ENCODE data around the gene RARB. TPM values are rescaled to one million over a fixed set of nuclear protein-coding genes. Genes with fewer than 3 reads are reported as not detected.

The RARB gene
- total and polyA plus RNA-seq, 9 donors, result 3.5 to 13.4 (median 7.9) TPM

DNA sequence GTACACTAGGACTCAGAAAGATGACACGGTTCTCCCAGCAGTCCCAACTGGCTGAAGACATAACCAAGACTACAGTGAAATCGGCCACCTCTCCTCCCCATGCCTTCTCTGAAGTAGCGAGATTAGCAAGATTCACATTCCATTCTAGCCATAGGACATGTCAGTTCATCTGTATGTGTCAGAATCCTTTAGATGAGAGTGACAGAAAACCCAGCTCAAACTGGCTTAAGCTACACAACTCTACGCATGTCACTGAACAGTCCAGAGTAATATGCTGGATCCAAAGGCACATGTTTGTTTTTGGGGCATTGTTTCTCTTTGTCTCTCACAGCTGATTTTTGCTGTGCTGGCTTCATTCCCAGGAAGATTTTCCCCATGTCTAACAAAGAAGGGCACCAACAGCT, 75.8 kb downstream of the RARB start:
- H3K27me3 ChIP-seq, result no peaks in the 10 kb centered on the region
- H3K4me1 ChIP-seq (ENCODE audit: insufficient read depth), result no peaks in the 10 kb centered on the region
- 90 to 96% (median 94%) methylated on average over 4 of the region's 4 CpGs for WGBS, 3 donors
- no peak for TF ChIP-seq POLR2A (IDR thresholded peaks at IDR 0.05)
- TF ChIP-seq, protein P1, sequence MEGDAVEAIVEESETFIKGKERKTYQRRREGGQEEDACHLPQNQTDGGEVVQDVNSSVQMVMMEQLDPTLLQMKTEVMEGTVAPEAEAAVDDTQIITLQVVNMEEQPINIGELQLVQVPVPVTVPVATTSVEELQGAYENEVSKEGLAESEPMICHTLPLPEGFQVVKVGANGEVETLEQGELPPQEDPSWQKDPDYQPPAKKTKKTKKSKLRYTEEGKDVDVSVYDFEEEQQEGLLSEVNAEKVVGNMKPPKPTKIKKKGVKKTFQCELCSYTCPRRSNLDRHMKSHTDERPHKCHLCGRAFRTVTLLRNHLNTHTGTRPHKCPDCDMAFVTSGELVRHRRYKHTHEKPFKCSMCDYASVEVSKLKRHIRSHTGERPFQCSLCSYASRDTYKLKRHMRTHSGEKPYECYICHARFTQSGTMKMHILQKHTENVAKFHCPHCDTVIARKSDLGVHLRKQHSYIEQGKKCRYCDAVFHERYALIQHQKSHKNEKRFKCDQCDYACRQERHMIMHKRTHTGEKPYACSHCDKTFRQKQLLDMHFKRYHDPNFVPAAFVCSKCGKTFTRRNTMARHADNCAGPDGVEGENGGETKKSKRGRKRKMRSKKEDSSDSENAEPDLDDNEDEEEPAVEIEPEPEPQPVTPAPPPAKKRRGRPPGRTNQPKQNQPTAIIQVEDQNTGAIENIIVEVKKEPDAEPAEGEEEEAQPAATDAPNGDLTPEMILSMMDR (IDR thresholded peaks at IDR 0.05), result no peak
- no peak for TF ChIP-seq EP300 (IDR thresholded peaks at IDR 0.05)
- no peak for DNase-seq
- H3K27ac ChIP-seq, result no peak overlapping the region
- no peaks in the 10 kb centered on the region for H3K9me3 ChIP-seq
- intact Hi-C loops (cut with DNase I), result no loop called here
- no peak overlapping the region for H3K4me3 ChIP-seq
- no peaks in the 10 kb centered on the region for H3K36me3 ChIP-seq

GRCh38 chr3:25505581-25505980, 77.5 kb downstream of the RARB start:
- H3K27ac ChIP-seq, result no peak overlapping the region
- 79 to 83% (median 82%) methylated on average over 4 of the region's 4 CpGs for WGBS, 3 donors
- no peak overlapping the region for H3K4me3 ChIP-seq
- intact Hi-C loops (cut with DNase I), result no loop called here
- no peaks in the 10 kb centered on the region for H3K36me3 ChIP-seq
- DNase-seq, result no peak
- TF ChIP-seq EP300 (IDR thresholded peaks at IDR 0.05) (no peak), POLR2A (IDR thresholded peaks at IDR 0.05) (no peak)
- TF ChIP-seq, protein P1 (IDR thresholded peaks at IDR 0.05), result no peak
- H3K9me3 ChIP-seq, result no peaks in the 10 kb centered on the region
- no peaks in the 10 kb centered on the region for H3K27me3 ChIP-seq
- H3K4me1 ChIP-seq (ENCODE audit: insufficient read depth), result no peaks in the 10 kb centered on the region

DNA sequence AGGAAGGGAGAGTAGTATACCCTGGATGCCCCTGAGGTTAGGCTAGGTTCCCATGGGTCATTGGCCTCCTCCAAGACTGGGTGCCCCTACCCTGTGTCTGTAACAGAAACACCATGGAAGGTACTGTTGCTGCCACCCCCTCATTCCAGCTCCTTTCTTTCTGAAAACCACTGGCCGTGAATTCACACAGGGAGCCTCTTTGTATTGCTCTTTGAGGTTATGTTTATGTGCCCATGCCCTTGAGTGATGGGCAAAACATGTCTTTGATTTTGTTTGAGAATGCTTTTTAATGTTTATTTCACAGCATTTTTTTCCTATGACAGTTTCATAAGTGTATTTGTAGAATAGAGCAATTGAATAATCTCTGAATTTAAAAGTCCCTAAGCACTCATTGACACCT, 79.7 kb downstream of the RARB start:
- WGBS, 3 donors, result 64 to 86% (median 81%) methylated on average over 1 of the region's 1 CpG
- H3K4me1 ChIP-seq (ENCODE audit: insufficient read depth), result peaks cover under 1% of the 10 kb centered on the region
- H3K27me3 ChIP-seq, result no peaks in the 10 kb centered on the region
- intact Hi-C loops (cut with DNase I), result no loop called here
- no peak overlapping the region for H3K27ac ChIP-seq
- no peak for TF ChIP-seq EP300 (IDR thresholded peaks at IDR 0.05)
- TF ChIP-seq, protein P1 (IDR thresholded peaks at IDR 0.05), result no peak
- no peak for TF ChIP-seq POLR2A (IDR thresholded peaks at IDR 0.05)
- H3K36me3 ChIP-seq, result no peaks in the 10 kb centered on the region
- DNase-seq, result no peak
- no peaks in the 10 kb centered on the region for H3K9me3 ChIP-seq
- H3K4me3 ChIP-seq, result no peak overlapping the region

GRCh38 chr3:25508433-25508832, 80.4 kb downstream of the RARB start:
- Histone ChIP-seq H3K4me3 (no peak overlapping the region), H3K9me3 (no peaks in the 10 kb centered on the region), H3K27ac (no peak overlapping the region), H3K4me1 (ENCODE audit: insufficient read depth) (peaks cover 5% of the 10 kb centered on the region), H3K36me3 (no peaks in the 10 kb centered on the region), H3K27me3 (no peaks in the 10 kb centered on the region)
- no peak for DNase-seq
- TF ChIP-seq POLR2A (IDR thresholded peaks at IDR 0.05) (no peak), EP300 (IDR thresholded peaks at IDR 0.05) (no peak)
- TF ChIP-seq, protein P1 (IDR thresholded peaks at IDR 0.05), result no peak
- 14 to 24% (median 15%) methylated on average over 1 of the region's 1 CpG for WGBS, 3 donors
- intact Hi-C loops (cut with DNase I), result no loop called here
